GM23248 (cell line): ENCODE data around the gene FZD7. TPM values are rescaled to one million over a fixed set of nuclear protein-coding genes. Genes with fewer than 3 reads are reported as not detected.

Source experiments
- DNase-seq: peaks from one replicate; pipeline ENCODE4 v3.0.0-alpha.2; 2015
- H2AFZ ChIP-seq: fragments of 200-600 bp; sonication (generic); 2 replicates; pipeline ENCODE4 v1.6.1; 2016; ENCODE audit warnings: antibody characterized with exemption
- H3F3A ChIP-seq: fragments of 200-600 bp; sonication (generic); 2 replicates; pipeline ENCODE4 v1.6.1; 2016; ENCODE audit warnings: mild to moderate bottlenecking, antibody characterized with exemption, mixed run types; ENCODE audit not compliant: insufficient read depth
- H3K27ac ChIP-seq: fragments of 200-600 bp; sonication (generic); 2 replicates; pipeline ENCODE4 v1.5.1; 2016; ENCODE audit warnings: mild to moderate bottlenecking
- H3K27me3 ChIP-seq: fragments of 200-600 bp; sonication (generic); replicated peaks from 2 replicates; pipeline ENCODE4 v1.6.1; 2016; ENCODE audit warnings: mild to moderate bottlenecking; ENCODE audit not compliant: insufficient read depth
- H3K36me3 ChIP-seq: fragments of 200-600 bp; sonication (generic); 2 replicates; pipeline ENCODE4 v1.6.1; 2016; ENCODE audit warnings: low read depth, mild to moderate bottlenecking
- H3K4me1 ChIP-seq: fragments of 200-600 bp; sonication (generic); 2 replicates; pipeline ENCODE4 v1.6.1; 2016; ENCODE audit warnings: mild to moderate bottlenecking; ENCODE audit not compliant: insufficient read depth
- H3K4me2 ChIP-seq: fragments of 200-600 bp; sonication (generic); one replicate; pipeline ENCODE4 v1.6.1; 2016; ENCODE audit warnings: mild to moderate bottlenecking; ENCODE audit not compliant: unreplicated experiment
- H3K4me3 ChIP-seq: fragments of 200-600 bp; sonication (generic); 2 replicates; pipeline ENCODE4 v1.5.1; 2016; ENCODE audit warnings: mild to moderate bottlenecking
- H3K79me2 ChIP-seq: fragments of 200-600 bp; sonication (generic); 2 replicates; pipeline ENCODE4 v1.6.1; 2016; ENCODE audit warnings: mild to moderate bottlenecking; ENCODE audit not compliant: insufficient read depth
- H3K9ac ChIP-seq: fragments of 200-600 bp; sonication (generic); 2 replicates; pipeline ENCODE4 v1.6.1; 2016; ENCODE audit warnings: mild to moderate bottlenecking
- H3K9me2 ChIP-seq: fragments of 200-600 bp; sonication (generic); 2 replicates; pipeline ENCODE4 v1.6.1; 2016; ENCODE audit warnings: mixed run types, mild to moderate bottlenecking, moderate library complexity; ENCODE audit not compliant: insufficient read depth
- H3K9me3 ChIP-seq: fragments of 200-600 bp; sonication (generic); one replicate; pipeline ENCODE4 v1.6.1; 2017; ENCODE audit warnings: low read depth
- H4K20me1 ChIP-seq: fragments of 200-600 bp; sonication (generic); 2 replicates; pipeline ENCODE4 v1.6.0; 2016; ENCODE audit not compliant: insufficient read depth
- EZH2 ChIP-seq: fragments of 200-600 bp; sonication (generic); IDR thresholded peaks from 2 replicates; pipeline ENCODE4 v1.6.1; 2018; ENCODE audit warnings: antibody characterized with exemption, mild to moderate bottlenecking; ENCODE audit not compliant: insufficient read depth, poor library complexity, severe bottlenecking
- EZH2phosphoT487 ChIP-seq: fragments of 200-600 bp; sonication (generic); IDR thresholded peaks from 2 replicates; pipeline ENCODE4 v1.6.1; 2018; ENCODE audit warnings: antibody characterized with exemption, moderate library complexity, mild to moderate bottlenecking, low read depth; ENCODE audit not compliant: insufficient read depth
- WGBS, 2 experiments: methylation state at CpG; one replicate each; pipeline ENCODE4 v1.1.6; 2015 to 2017; ENCODE audit warnings: low lambda C conversion rate in 2 of 2, low coverage in 1 of 2; ENCODE audit errors: missing lambda C conversion rate in 2 of 2; 5-methylcytosine and 5-hydroxymethylcytosine counted together
- in situ Hi-C: fragments of 300-500 bp; cut with MboI; formaldehyde crosslinking; loops from 2 replicates; pipeline ENCODE4 v1.15.0; 2020
- polyA plus RNA-seq: library from polyadenylated mRNA; unstranded; fragments of >200 nt; fragmentation: Nextera tagmentation; extraction: Ambion mirVana; gene quantifications from 2 replicates; pipeline ENCODE4 v1.2.1, GENCODE V29; 2016
- total RNA-seq: library from RNA; depleted of rRNA; stranded (reverse); fragments of >200 nt; shearing (Covaris generic); gene quantifications from 2 replicates; pipeline ENCODE4 v1.2.3, GENCODE V29; 2014

The FZD7 gene
- total and polyA plus RNA-seq, 2 experiments from 2014 or later: 19.4 to 56.4 TPM

GRCh38 chr2:202007983-202008354 lies 25.7 kb upstream of the FZD7 start:
- H3K27ac ChIP-seq: no peak overlapping the region
- H3K9me3 ChIP-seq: no peaks in the 10 kb centered on the region
- H3K4me1 ChIP-seq: no peaks in the 10 kb centered on the region
- DNase-seq: no peak
- no peak overlapping the region for H3K4me3 ChIP-seq
- no peak overlapping the region for H2AFZ ChIP-seq
- WGBS, 2 experiments: 90 to 91% methylated on average over 2 of the region's 2 CpGs
- H3K4me2 ChIP-seq: no peak overlapping the region
- no peaks in the 10 kb centered on the region for H3F3A ChIP-seq
- H3K79me2 ChIP-seq: no peaks in the 10 kb centered on the region
- no peak overlapping the region for H3K9ac ChIP-seq
- H3K27me3 ChIP-seq: no peaks in the 10 kb centered on the region; the same call in 1 of the 2 replicates
- H4K20me1 ChIP-seq: no peaks in the 10 kb centered on the region
- in situ Hi-C loops: no loop called here
- H3K9me2 ChIP-seq: no peaks in the 10 kb centered on the region
- no peak for TF ChIP-seq EZH2
- TF ChIP-seq EZH2phosphoT487: no peak
- H3K36me3 ChIP-seq: no peaks in the 10 kb centered on the region

GRCh38 chr2:202009019-202009481 lies 24.6 kb upstream of the FZD7 start:
- Histone ChIP-seq H3K79me2 (no peaks in the 10 kb centered on the region), H3K4me3 (no peak overlapping the region), H3K27me3 (no peaks in the 10 kb centered on the region; the same call in 1 of the 2 replicates), H3K9me3 (no peaks in the 10 kb centered on the region), H3K9ac (no peak overlapping the region), H2AFZ (0 out of 2 replicates have a peak overlapping the region, but pooled peaks have one; percentile 41), H3K4me1 (no peaks in the 10 kb centered on the region), H3K27ac (no peak overlapping the region), H4K20me1 (no peaks in the 10 kb centered on the region), H3F3A (no peaks in the 10 kb centered on the region), H3K36me3 (no peaks in the 10 kb centered on the region), H3K4me2 (no peak overlapping the region), H3K9me2 (no peaks in the 10 kb centered on the region)
- peak; percentile 30 for DNase-seq
- no peak for TF ChIP-seq EZH2
- in situ Hi-C loops: no loop called here
- 20 to 27% methylated on average over 5 of the region's 5 CpGs for WGBS, 2 experiments

GRCh38 chr2:202009581-202009980 lies 24.1 kb upstream of the FZD7 start:
- Histone ChIP-seq H3K79me2 (no peaks in the 10 kb centered on the region), H3K9ac (no peak overlapping the region), H3K27me3 (no peaks in the 10 kb centered on the region; the same call in 1 of the 2 replicates), H3K4me1 (no peaks in the 10 kb centered on the region), H3K4me2 (no peak overlapping the region), H3K9me3 (no peaks in the 10 kb centered on the region), H3F3A (no peaks in the 10 kb centered on the region), H3K36me3 (no peaks in the 10 kb centered on the region), H3K27ac (no peak overlapping the region), H4K20me1 (no peaks in the 10 kb centered on the region), H3K9me2 (no peaks in the 10 kb centered on the region), H3K4me3 (no peak overlapping the region), H2AFZ (no peak overlapping the region)
- 88 to 89% methylated on average over 7 of the region's 7 CpGs for WGBS, 2 experiments
- in situ Hi-C loops: no loop called here
- TF ChIP-seq EZH2 (no peak), EZH2phosphoT487 (no peak)
- no peak for DNase-seq

- Histone ChIP-seq H3K79me2 (no peaks in the 10 kb centered on the region), H3K4me2 (no peak overlapping the region), H3K36me3 (no peaks in the 10 kb centered on the region), H3K9me2 (no peaks in the 10 kb centered on the region), H3K27ac (no peak overlapping the region), H3K4me3 (no peak overlapping the region), H3K9me3 (no peaks in the 10 kb centered on the region), H2AFZ (no peak overlapping the region), H4K20me1 (no peaks in the 10 kb centered on the region), H3F3A (no peaks in the 10 kb centered on the region), H3K9ac (no peak overlapping the region), H3K27me3 (no peaks in the 10 kb centered on the region), H3K4me1 (no peaks in the 10 kb centered on the region)
- DNase-seq: peak; percentile 26
- WGBS, 2 experiments: 34 to 39% methylated on average over 6 of the region's 6 CpGs
- TF ChIP-seq EZH2: no peak
- no peak for TF ChIP-seq EZH2phosphoT487
- in situ Hi-C loops: no loop called here
Observed at GRCh38 chr2:202014318-202014717, 19.3 kb upstream of the FZD7 start.

- Histone ChIP-seq H3K9ac (no peak overlapping the region), H2AFZ (no peak overlapping the region), H3K9me2 (no peaks in the 10 kb centered on the region), H3K27ac (no peak overlapping the region), H4K20me1 (no peaks in the 10 kb centered on the region), H3K27me3 (no peaks in the 10 kb centered on the region), H3K4me1 (no peaks in the 10 kb centered on the region), H3K4me3 (no peak overlapping the region), H3K79me2 (no peaks in the 10 kb centered on the region), H3K9me3 (no peaks in the 10 kb centered on the region), H3K4me2 (no peak overlapping the region), H3F3A (no peaks in the 10 kb centered on the region), H3K36me3 (no peaks in the 10 kb centered on the region)
- in situ Hi-C loops: no loop called here
- no peak for TF ChIP-seq EZH2
- TF ChIP-seq EZH2phosphoT487: no peak
- no peak for DNase-seq
- WGBS, 2 experiments: 87 to 91% methylated on average over 9 of the region's 9 CpGs
Observed at GRCh38 chr2:202014759-202015211, 18.9 kb upstream of the FZD7 start.
